GM12873 (cell line): ENCODE measurements around the gene FUT6.

Source experiments
- CTCF ChIP-seq: IDR thresholded peaks from 2 replicates; pipeline ENCODE4 v1.5.1; 2012; ENCODE audit warnings: low read depth, mild to moderate bottlenecking, moderate library complexity, low read length, control low read depth; ENCODE audit not compliant: insufficient read depth; ENCODE audit errors: missing control alignments

FUT6 gene

GRCh38 chr19:5800361-5801270 is 38.9 kb downstream of the FUT6 start:
- TF ChIP-seq CTCF: no peak

GRCh38 chr19:5799247-5800241 is 40.0 kb downstream of the FUT6 start:
- TF ChIP-seq CTCF: no peak

- TF ChIP-seq CTCF: no peak
Measured at GRCh38 chr19:5798244-5798643, 41.3 kb downstream of the FUT6 start.

GRCh38 chr19:5795382-5795919 is 44.1 kb downstream of the FUT6 start:
- no peak for TF ChIP-seq CTCF

- TF ChIP-seq CTCF: no peak
Measured at GRCh38 chr19:5793188-5793587, 46.3 kb downstream of the FUT6 start.

- TF ChIP-seq CTCF: no peak
Measured at GRCh38 chr19:5792224-5792623, 47.3 kb downstream of the FUT6 start.
